CD4-positive, alpha-beta T cell (primary cell): Measurements from ENCODE around the gene CRKL. TPM values are rescaled to one million over a fixed set of nuclear protein-coding genes. Genes with fewer than 3 reads are reported as not detected.

ENCODE experiments used
- ATAC-seq: fragments of 200-7000 bp; cut with Tn5 transposase; one replicate; pipeline ENCODE4 v1.10.0; 2022; ENCODE audit warnings: mild to moderate bottlenecking; ENCODE audit not compliant: poor library complexity
- CTCF ChIA-PET: fragments of 350-600 bp; sonication (Branson Sonifier 250); formaldehyde crosslinking; loops from one replicate; lab custom pipeline; 2021; ENCODE audit warnings: antibody characterized with exemption, inconsistent platforms; lab: Charles Lee
- POLR2A ChIA-PET: fragments of 350-600 bp; sonication (Branson Sonifier 250); formaldehyde crosslinking; loops from one replicate; lab custom pipeline; 2021; ENCODE audit warnings: antibody characterized with exemption, inconsistent platforms; lab: Charles Lee
- DNase-seq, 14 experiments: peaks; one replicate each; pipeline ENCODE4 v3.0.0-alpha.2; 2013 to 2020; ENCODE audit warnings: mixed read lengths in 2 of 14
- H3K27ac ChIP-seq, 2 donors: one replicate each; pipeline versions ENCODE4 v1.5.1 to v1.7.0; 2013; ENCODE audit warnings: low read length in 2 of 2, low read depth in 1 of 2, mild to moderate bottlenecking in 1 of 2
- H3K27me3 ChIP-seq, 2 experiments: 1 replicate in 1 of 2; 2 replicates in 1 of 2; pipeline versions ENCODE4 v1.6.1 to v1.7.0; 2013; ENCODE audit warnings: low read length in 2 of 2, control low read depth in 1 of 2, mild to moderate bottlenecking in 1 of 2, moderate library complexity in 1 of 2; ENCODE audit not compliant: insufficient read depth in 2 of 2, control insufficient read depth in 1 of 2
- H3K36me3 ChIP-seq: one replicate; pipeline ENCODE4 v1.6.1; 2013; ENCODE audit warnings: low read length, control low read depth; ENCODE audit not compliant: insufficient read depth
- H3K4me1 ChIP-seq: one replicate; pipeline ENCODE4 v1.6.1; 2013; ENCODE audit warnings: low read length, control low read depth; ENCODE audit not compliant: insufficient read depth
- H3K4me3 ChIP-seq: one replicate; pipeline ENCODE4 v1.5.1; 2013; ENCODE audit warnings: mild to moderate bottlenecking, low read length, moderate library complexity
- H3K9me3 ChIP-seq, 2 experiments: 1 replicate in 1 of 2; 2 replicates in 1 of 2; pipeline versions ENCODE4 v1.6.1 to v1.7.0; 2013; ENCODE audit warnings: low read length in 2 of 2, mild to moderate bottlenecking in 2 of 2, control low read depth in 1 of 2, moderate library complexity in 1 of 2; ENCODE audit not compliant: control insufficient read depth in 1 of 2, insufficient read depth in 1 of 2
- H3K27ac Mint-ChIP-seq: one replicate; pipeline ENCODE4 v1.8.0; 2020; ENCODE audit warnings: mixed read lengths
- H3K27me3 Mint-ChIP-seq: one replicate; pipeline ENCODE4 v1.8.0; 2021; ENCODE audit warnings: mixed read lengths
- H3K36me3 Mint-ChIP-seq: one replicate; pipeline ENCODE4 v1.8.0; 2021; ENCODE audit warnings: low read depth, mixed read lengths
- H3K4me1 Mint-ChIP-seq: one replicate; pipeline ENCODE4 v1.8.0; 2021; ENCODE audit warnings: low read depth, mixed read lengths
- H3K4me3 Mint-ChIP-seq: one replicate; pipeline ENCODE4 v1.8.0; 2020; ENCODE audit warnings: mild to moderate bottlenecking, mixed read lengths
- H3K9me3 Mint-ChIP-seq: one replicate; pipeline ENCODE4 v1.8.0; 2020; ENCODE audit warnings: mixed read lengths
- intact Hi-C, 2 experiments: fragments of 100-400 bp; cut with DNase I in 1 of 2; cut with micrococcal nuclease in 1 of 2; formaldehyde crosslinking; loops; one replicate each; pipeline versions ENCODE4 v1.15.1 to v1.9.0; 2023 to 2025; cut with DNase I, micrococcal nuclease
- total RNA-seq, 174 experiments: library from RNA in 2 of 174; stranded (reverse) in 2 of 174; gene quantifications; one replicate each; pipeline ENCODE4 v1.2.3 and lab custom pipeline; 2021 to 2026
- TF ChIP-seq, protein P1 (sequence below): fragments of 200-600 bp; IDR thresholded peaks from one replicate; pipeline ENCODE4 v1.8.0; 2022; ENCODE audit warnings: antibody characterized with exemption, mild to moderate bottlenecking

CRKL gene
- total RNA-seq, 2 experiments from 2014 or later: 41.9 to 43.5 TPM

DNA sequence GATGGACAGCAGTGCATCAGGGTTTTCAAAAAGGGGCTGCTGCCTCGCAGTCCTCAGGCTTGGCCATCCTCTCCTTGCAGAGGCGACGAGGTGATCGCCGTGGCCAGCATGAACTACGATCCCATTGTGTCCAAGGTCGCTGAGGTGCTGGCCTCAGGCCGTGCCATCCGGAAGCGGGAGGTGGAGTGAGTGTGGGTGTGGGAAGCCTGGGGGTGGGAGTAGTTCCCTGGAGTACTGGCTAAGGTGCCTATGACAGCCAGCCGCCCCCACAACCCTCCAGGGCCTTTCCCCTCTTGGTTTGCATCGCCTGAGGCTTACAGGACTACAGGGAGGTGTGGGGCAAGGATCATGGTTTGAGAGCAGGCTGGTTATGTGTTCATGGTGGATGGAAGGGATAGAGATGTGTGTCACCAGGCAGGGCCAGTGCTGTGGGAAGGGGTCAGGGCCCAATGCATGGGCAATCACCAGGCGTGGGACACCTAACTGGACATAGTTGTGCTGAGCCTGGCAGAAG lies 62.8 kb downstream of the CRKL start:
- Mint-ChIP-seq H3K9me3 (no peaks in the 10 kb centered on the region), H3K4me1 (peaks cover 48% of the 10 kb centered on the region), H3K36me3 (peaks cover 10% of the 10 kb centered on the region), H3K27me3 (no peaks in the 10 kb centered on the region), H3K27ac (peak overlapping the region; percentile 87), H3K4me3 (peak overlapping the region; percentile 97)
- no peak for DNase-seq
- Histone ChIP-seq H3K36me3 (peaks cover 11% of the 10 kb centered on the region), H3K9me3 (peaks cover 6 to 18% of the 10 kb centered on the region in 2 experiments), H3K4me1 (peaks cover 49% of the 10 kb centered on the region), H3K4me3 (no peak overlapping the region), H3K27me3 (no peaks in the 10 kb centered on the region), H3K27ac (no peak overlapping the region)
- ChIA-PET POLR2A (interaction anchor here (0.7 to 4.6 kb wide), 2 partner anchors 10 to 20 kb away, joined by 3 to 25 read pairs; no protein-coding TSS in a partner anchor), CTCF (no interaction called here)
- TF ChIP-seq, protein P1, sequence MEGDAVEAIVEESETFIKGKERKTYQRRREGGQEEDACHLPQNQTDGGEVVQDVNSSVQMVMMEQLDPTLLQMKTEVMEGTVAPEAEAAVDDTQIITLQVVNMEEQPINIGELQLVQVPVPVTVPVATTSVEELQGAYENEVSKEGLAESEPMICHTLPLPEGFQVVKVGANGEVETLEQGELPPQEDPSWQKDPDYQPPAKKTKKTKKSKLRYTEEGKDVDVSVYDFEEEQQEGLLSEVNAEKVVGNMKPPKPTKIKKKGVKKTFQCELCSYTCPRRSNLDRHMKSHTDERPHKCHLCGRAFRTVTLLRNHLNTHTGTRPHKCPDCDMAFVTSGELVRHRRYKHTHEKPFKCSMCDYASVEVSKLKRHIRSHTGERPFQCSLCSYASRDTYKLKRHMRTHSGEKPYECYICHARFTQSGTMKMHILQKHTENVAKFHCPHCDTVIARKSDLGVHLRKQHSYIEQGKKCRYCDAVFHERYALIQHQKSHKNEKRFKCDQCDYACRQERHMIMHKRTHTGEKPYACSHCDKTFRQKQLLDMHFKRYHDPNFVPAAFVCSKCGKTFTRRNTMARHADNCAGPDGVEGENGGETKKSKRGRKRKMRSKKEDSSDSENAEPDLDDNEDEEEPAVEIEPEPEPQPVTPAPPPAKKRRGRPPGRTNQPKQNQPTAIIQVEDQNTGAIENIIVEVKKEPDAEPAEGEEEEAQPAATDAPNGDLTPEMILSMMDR: no peak
- ATAC-seq: no peak
- intact Hi-C loops: loop anchor here (5.0 to 10.0 kb wide), 3 partner anchors 63 to 125 kb away; partner anchors contain the start of genes CRKL (in 1 of the 2), PI4KA (in 1 of the 2) and SNAP29 (in 1 of the 2)

DNA sequence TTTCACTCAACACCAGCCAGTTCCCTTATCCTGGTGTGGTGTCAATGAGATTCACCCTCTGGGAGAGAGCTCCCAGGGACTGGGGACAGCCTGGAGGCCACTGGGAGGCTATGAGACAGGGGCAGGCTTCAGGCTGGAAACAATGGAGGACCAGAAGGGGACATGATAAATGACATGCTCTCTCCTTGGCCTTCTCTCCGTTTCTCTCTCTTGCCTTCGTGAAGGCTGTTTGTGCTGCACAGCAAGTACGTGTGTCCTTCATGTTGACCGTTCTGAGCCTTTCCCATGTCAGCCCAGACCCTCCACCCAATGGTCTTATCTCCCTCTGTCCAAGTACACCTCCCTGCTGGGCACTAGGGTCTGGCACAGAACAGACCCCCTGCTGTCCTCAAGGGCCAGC lies 63.3 kb downstream of the CRKL start:
- Mint-ChIP-seq H3K36me3 (peaks cover 10% of the 10 kb centered on the region), H3K27ac (peak overlapping the region; percentile 87), H3K4me1 (peaks cover 48% of the 10 kb centered on the region), H3K4me3 (peak overlapping the region; percentile 97), H3K27me3 (no peaks in the 10 kb centered on the region), H3K9me3 (no peaks in the 10 kb centered on the region)
- CTCF ChIA-PET: no interaction called here
- DNase-seq (no peak), ATAC-seq (no peak)
- intact Hi-C loops: loop anchor here (5.0 to 10.0 kb wide), 2 partner anchors 63 to 126 kb away; partner anchors contain the start of genes CRKL (in 1 of the 2), PI4KA (in 1 of the 2) and SNAP29 (in 1 of the 2)
- H3K4me3 ChIP-seq: no peak overlapping the region
- peaks cover 49% of the 10 kb centered on the region for H3K4me1 ChIP-seq
- peaks cover 14% of the 10 kb centered on the region for H3K36me3 ChIP-seq
- H3K27ac ChIP-seq: no peak overlapping the region
- H3K27me3 ChIP-seq: no peaks in the 10 kb centered on the region
- H3K9me3 ChIP-seq: peaks cover 6 to 18% of the 10 kb centered on the region in 2 experiments
- POLR2A ChIA-PET: interaction anchor here (0.7 to 4.6 kb wide), 3 partner anchors 9 to 22 kb away, joined by 3 to 25 read pairs (median 16); partner anchors contain the start of gene THAP7
- TF ChIP-seq, protein P1: no peak

DNA sequence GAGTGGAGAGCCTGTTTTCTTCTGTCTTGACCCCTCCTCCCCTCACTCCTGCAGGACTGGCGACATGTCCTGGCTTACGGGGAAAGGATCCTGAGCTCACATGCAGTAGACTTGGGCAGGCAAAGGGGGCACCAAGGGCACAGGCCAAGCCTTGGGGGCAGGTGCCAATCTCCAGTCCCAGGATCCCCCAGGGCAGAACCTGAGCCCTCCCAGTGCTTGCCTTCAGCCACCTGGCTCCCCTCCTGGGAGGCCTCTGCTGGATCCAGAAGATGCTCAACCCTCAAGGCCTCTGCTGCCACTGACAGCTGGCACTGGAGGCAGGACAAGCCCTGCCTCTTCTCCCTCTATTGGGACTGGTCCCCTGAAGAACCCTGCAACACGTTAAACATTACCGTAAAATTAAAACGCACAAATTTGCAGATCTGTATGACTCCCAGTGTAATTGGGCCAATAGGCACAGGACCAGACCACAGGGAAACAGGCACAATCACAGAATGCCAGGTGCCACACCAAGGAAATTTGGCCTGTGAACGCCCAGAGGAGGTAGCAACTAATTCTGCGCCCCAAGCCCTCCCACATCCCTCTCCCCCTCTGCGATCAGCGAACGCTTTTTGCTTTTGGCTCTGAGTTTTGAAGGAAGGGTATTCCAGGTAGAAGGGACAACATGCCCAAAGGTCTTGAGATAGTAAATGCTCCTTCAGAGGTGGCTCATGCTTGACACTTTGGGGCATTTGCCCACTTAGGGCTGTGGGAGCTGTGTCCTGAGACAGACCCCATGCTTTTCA lies 63.9 kb downstream of the CRKL start:
- intact Hi-C loops: loop anchor here (1.0 to 10.0 kb wide), 3 partner anchors 21 to 126 kb away; partner anchors contain the start of genes THAP7 (in 2 of the 2), CRKL (in 1 of the 2), PI4KA (in 1 of the 2) and SNAP29 (in 1 of the 2)
- Mint-ChIP-seq H3K4me1 (peaks cover 48% of the 10 kb centered on the region), H3K27me3 (no peaks in the 10 kb centered on the region), H3K27ac (peak overlapping the region; percentile 87), H3K4me3 (peak overlapping the region; percentile 97), H3K9me3 (no peaks in the 10 kb centered on the region), H3K36me3 (peaks cover 11% of the 10 kb centered on the region)
- TF ChIP-seq, protein P1: no peak
- H3K4me3 ChIP-seq: peak overlapping the region; percentile 76
- no peaks in the 10 kb centered on the region for H3K27me3 ChIP-seq
- DNase-seq (no peak), ATAC-seq (no peak)
- ChIA-PET POLR2A (interaction anchor here (0.7 to 4.6 kb wide), 3 partner anchors 9 to 21 kb away, joined by 3 to 25 read pairs (median 16); partner anchors contain the start of gene THAP7), CTCF (interaction anchor here (1.5 kb wide), 1 partner anchor 22 kb away, joined by 7 read pairs; no protein-coding TSS in a partner anchor)
- H3K4me1 ChIP-seq: peaks cover 49% of the 10 kb centered on the region
- peaks cover 6 to 18% of the 10 kb centered on the region in 2 experiments for H3K9me3 ChIP-seq
- peak overlapping the region; percentile 69 to 80 for H3K27ac ChIP-seq
- H3K36me3 ChIP-seq: peaks cover 19% of the 10 kb centered on the region
